K562 (cell line): ENCODE results near the gene CMTR2. TPM values are rescaled to one million over a fixed set of nuclear protein-coding genes. Genes with fewer than 3 reads are reported as not detected.

Source experiments
- ATAC-seq: fragments of 200-7000 bp; cut with Tn5 transposase; 3 replicates; pipeline ENCODE4 v1.9.1; 2020; ENCODE audit warnings: moderate library complexity
- BruUV-seq: library from RNA; stranded (reverse); fragments of 400-500 nt; replicated peaks from 2 replicates; lab custom pipeline; 2021; lab: Mats Ljungman, UMichigan
- CTCF ChIA-PET: fragments of 300-600 bp; formaldehyde crosslinking; extraction: SDS; loops from one replicate; lab custom pipeline; 2021; ENCODE audit warnings: low intra/inter-chr PET ratio; lab: Yijun Ruan, JAX
- POLR2A ChIA-PET: fragments of 300-600, 350-650 bp; sonication (Branson Sonifier 250); formaldehyde crosslinking; extraction: SDS; loops from one replicate; lab custom pipeline; 2021; ENCODE audit warnings: antibody characterized with exemption, inconsistent platforms; lab: Yijun Ruan, JAX
- DNase-seq, 4 experiments: peaks; one replicate each; pipeline versions ENCODE4 v3.0.0 to v3.0.0-alpha.2; 2011 to 2018; ENCODE audit warnings: low spot score in 3 of 4, mixed read lengths in 3 of 4; ENCODE audit errors: extremely low read depth in 1 of 4
- FAIRE-seq: peaks from 2 replicates; lab custom pipeline; 2011; peaks lifted over from hg19 to GRCh38; lab: Jason Lieb, UNC
- H2AFZ ChIP-seq: 2 replicates; pipeline ENCODE4 v1.6.0; 2011; ENCODE audit warnings: low read depth, low read length, control low read depth, inconsistent platforms
- H3K27ac ChIP-seq: fragments of 200-600 bp; 3 replicates; pipeline ENCODE4 v1.8.0; 2011; ENCODE audit warnings: low read depth, mild to moderate bottlenecking, control low read depth, inconsistent platforms, low read length, moderate library complexity, mixed read lengths; ENCODE audit errors: extremely low read depth
- H3K27me3 ChIP-seq, 2 experiments: fragments of 300-600 bp in 1 of 2; 2 replicates in 1 of 2; 3 replicates in 1 of 2; pipeline versions ENCODE4 v1.6.0 to v1.8.0; 2011; ENCODE audit warnings: inconsistent platforms in 2 of 2, low read length in 2 of 2, mild to moderate bottlenecking in 1 of 2, mixed read lengths in 1 of 2, moderate library complexity in 1 of 2; ENCODE audit not compliant: control insufficient read depth in 2 of 2, insufficient read depth in 2 of 2
- H3K36me3 ChIP-seq: fragments of 300-600 bp; 3 replicates; pipeline ENCODE4 v1.8.0; 2011; ENCODE audit warnings: mild to moderate bottlenecking, low read length, inconsistent platforms; ENCODE audit not compliant: control insufficient read depth, insufficient read depth
- H3K4me1 ChIP-seq, 2 experiments: fragments of 200-600 bp in 1 of 2; replicated peaks in 1 of 2; 2 replicates in 1 of 2; 3 replicates in 1 of 2; pipeline versions ENCODE4 v1.5.1 to v1.8.0; 2011; ENCODE audit warnings: inconsistent platforms in 2 of 2, low read length in 2 of 2, mild to moderate bottlenecking in 1 of 2, mixed read lengths in 1 of 2, moderate library complexity in 1 of 2; ENCODE audit not compliant: control insufficient read depth in 2 of 2, insufficient read depth in 2 of 2
- H3K4me2 ChIP-seq: 2 replicates; pipeline ENCODE4 v1.6.1; 2011; ENCODE audit warnings: low read length, control low read depth, inconsistent platforms, mixed read lengths; ENCODE audit not compliant: insufficient read depth
- H3K4me3 ChIP-seq: fragments of 200-600 bp; sonication (generic), shearing (Covaris generic); 2 replicates; pipeline ENCODE4 v1.5.1; 2016; ENCODE audit warnings: control low read depth, inconsistent platforms
- H3K79me2 ChIP-seq: fragments of 200-600 bp; 3 replicates; pipeline ENCODE4 v1.8.0; 2011; ENCODE audit warnings: low read length, inconsistent platforms; ENCODE audit not compliant: control insufficient read depth, insufficient read depth
- H3K9ac ChIP-seq, 2 experiments: 2 replicates each; pipeline versions ENCODE4 v1.6.0 to v1.6.1; 2011; ENCODE audit warnings: low read depth in 2 of 2, low read length in 2 of 2, control low read depth in 1 of 2, inconsistent platforms in 1 of 2, mild to moderate bottlenecking in 1 of 2, mixed read lengths in 1 of 2; ENCODE audit not compliant: insufficient read depth in 1 of 2
- H3K9me1 ChIP-seq: one replicate; pipeline ENCODE4 v1.6.0; 2011; ENCODE audit warnings: inconsistent platforms, mild to moderate bottlenecking, low read length, moderate library complexity; ENCODE audit not compliant: control insufficient read depth, insufficient read depth
- H3K9me3 ChIP-seq: replicated peaks from 2 replicates; pipeline ENCODE4 v1.5.1; 2011; ENCODE audit warnings: low read depth, low read length, inconsistent platforms; ENCODE audit not compliant: control insufficient read depth, insufficient read depth
- H4K20me1 ChIP-seq: replicated peaks from 2 replicates; pipeline ENCODE4 v1.6.1; 2011; ENCODE audit warnings: low read length, inconsistent platforms, mixed read lengths; ENCODE audit not compliant: control insufficient read depth, insufficient read depth
- ARID3B ChIP-seq: fragments of 250-450 bp; sonication (Bioruptor Pico); IDR thresholded peaks from 2 replicates; pipeline ENCODE4 v1.4.0; 2020; ENCODE audit warnings: borderline replicate concordance
- JUNB ChIP-seq: fragments of 450-650 bp; formaldehyde crosslinking; conservative IDR thresholded peaks from 2 replicates; pipeline ENCODE4 v1.4.0; 2020; ENCODE audit warnings: mild to moderate bottlenecking
- MEF2A ChIP-seq: IDR thresholded peaks from 2 replicates; pipeline ENCODE4 v1.6.1; 2011; ENCODE audit warnings: low read depth, mild to moderate bottlenecking, low read length, moderate library complexity; ENCODE audit not compliant: control insufficient read depth
- SMAD3 ChIP-seq: fragments of 450-650 bp; formaldehyde crosslinking; conservative IDR thresholded peaks from 2 replicates; pipeline ENCODE4 v1.4.0; 2020; ENCODE audit warnings: mild to moderate bottlenecking
- ZNF217 ChIP-seq: sonication (generic); formaldehyde crosslinking; IDR thresholded peaks from 2 replicates; pipeline ENCODE4 v1.8.0; 2022; ENCODE audit warnings: mild to moderate bottlenecking, missing genetic modification reagents
- ZNF384 ChIP-seq: IDR thresholded peaks from 2 replicates; pipeline ENCODE4 v1.6.1; 2012; ENCODE audit warnings: low read depth, low read length, improper control_type of control experiment
- ZNF589 ChIP-seq: fragments of 200-800 bp; sonication (Bioruptor generic); IDR thresholded peaks from 2 replicates; pipeline ENCODE4 v1.6.1; 2016; ENCODE audit warnings: low read depth, missing genetic modification characterization, missing compliant biosample characterization
- WGBS: fragments of 100-300 bp; shearing (Covaris generic); methylation state at CpG from one replicate; pipeline ENCODE4 v1.1.6; 2016; ENCODE audit warnings: low coverage, mixed read lengths; ENCODE audit not compliant: insufficient coverage; ENCODE audit errors: missing lambda C conversion rate; 5-methylcytosine and 5-hydroxymethylcytosine counted together
- in situ Hi-C: fragments of 300-500 bp; cut with MboI; formaldehyde crosslinking; loops from 4 replicates; pipeline ENCODE4 v1.15.0; 2018; ENCODE audit warnings: inconsistent platforms, mixed read lengths
- intact Hi-C: fragments of 100-400 bp; cut with micrococcal nuclease; formaldehyde crosslinking; loops from 2 replicates; pipeline ENCODE4 v1.14.2; 2022
- polyA plus RNA-seq, 8 experiments: library from polyadenylated mRNA; depleted of rRNA in 4 of 8; stranded (reverse) in 5 of 8; unstranded in 3 of 8; fragments of >200 nt; fragmentation: Nextera tagmentation in 2 of 8; fragmentation: Illumina TruSeq in 1 of 8; extraction: Ambion mirVana in 2 of 8; extraction: Trizol in 1 of 8; gene quantifications; 2 replicates each; pipeline versions ENCODE4 v1.2.1 to v1.2.3, GENCODE V29; 2011 to 2014; ENCODE audit warnings: inconsistent platforms in 1 of 8, missing spikeins in 1 of 8
- total RNA-seq, 7 experiments: library from RNA; depleted of rRNA in 6 of 7; stranded (reverse); fragments of >200 nt in 6 of 7; fragmentation: Illumina TruSeq in 2 of 7; extraction: Trizol in 2 of 7; gene quantifications; 2 replicates each; pipeline versions ENCODE4 v1.2.1 to v1.2.3, GENCODE V29; 2011 to 2021; ENCODE audit warnings: low replicate concordance in 1 of 7
- TF ChIP-seq, protein P1 (sequence below): fragments of 450-650 bp; IDR thresholded peaks from 2 replicates; pipeline ENCODE4 v1.7.1; 2018; ENCODE audit warnings: mild to moderate bottlenecking, low read depth; ENCODE audit not compliant: partially characterized antibody

The CMTR2 gene
- total and polyA plus RNA-seq, 9 of the 15 experiments (the other 6 are each of a cell fraction or from before 2014, with no cell fraction given): 4.6 to 24.8 (median 12.7) TPM

DNA sequence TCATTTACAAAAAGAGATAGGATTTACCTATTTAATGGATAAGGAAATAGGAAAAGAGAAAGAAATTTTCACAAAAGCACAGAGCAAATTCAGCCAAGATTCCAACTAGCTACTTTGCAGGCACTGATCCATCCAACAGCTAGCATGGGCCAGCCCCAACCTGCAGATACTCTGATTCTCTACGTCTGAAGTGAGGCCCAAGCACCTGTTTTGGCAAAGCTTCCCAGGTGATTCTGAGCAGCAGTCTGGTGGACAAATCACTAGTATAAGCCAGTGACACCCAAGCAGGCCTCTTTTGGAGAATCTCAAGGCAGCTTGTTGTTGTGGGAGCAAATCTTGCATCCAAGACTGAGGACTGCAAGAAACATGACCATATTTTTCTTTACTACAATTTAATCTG lies 48.4 kb upstream of the CMTR2 start:
- Histone ChIP-seq H3K9me3 (no peaks in the 10 kb centered on the region), H2AFZ (no peak overlapping the region), H3K9ac (no peak overlapping the region; a peak in 1 of 4 replicates), H3K4me1 (0 out of 5 replicates have a peak, but pooled peaks cover 0 to 4% of the 10 kb centered on the region in 2 experiments), H3K9me1 (no peaks in the 10 kb centered on the region), H3K4me3 (no peak overlapping the region), H3K36me3 (no peaks in the 10 kb centered on the region), H4K20me1 (no peaks in the 10 kb centered on the region), H3K79me2 (no peaks in the 10 kb centered on the region), H3K27ac (no peak overlapping the region), H3K4me2 (no peak overlapping the region), H3K27me3 (peaks cover 0 to 10% of the 10 kb centered on the region in 2 experiments; a peak in 3 of 5 replicates)
- ATAC-seq (no peak), FAIRE-seq (no peak), DNase-seq (no peak)
- no TSS peak for BruUV-seq
- ChIA-PET CTCF (no interaction called here), POLR2A (no interaction called here)
- TF ChIP-seq ZNF384 (no peak), ZNF589 (no peak), MEF2A (no peak), ZNF217 (no peak), JUNB (CRISPR knock-in tag) (no peak), SMAD3 (no peak), ARID3B (CRISPR knock-in tag) (no peak)
- TF ChIP-seq, protein P1, sequence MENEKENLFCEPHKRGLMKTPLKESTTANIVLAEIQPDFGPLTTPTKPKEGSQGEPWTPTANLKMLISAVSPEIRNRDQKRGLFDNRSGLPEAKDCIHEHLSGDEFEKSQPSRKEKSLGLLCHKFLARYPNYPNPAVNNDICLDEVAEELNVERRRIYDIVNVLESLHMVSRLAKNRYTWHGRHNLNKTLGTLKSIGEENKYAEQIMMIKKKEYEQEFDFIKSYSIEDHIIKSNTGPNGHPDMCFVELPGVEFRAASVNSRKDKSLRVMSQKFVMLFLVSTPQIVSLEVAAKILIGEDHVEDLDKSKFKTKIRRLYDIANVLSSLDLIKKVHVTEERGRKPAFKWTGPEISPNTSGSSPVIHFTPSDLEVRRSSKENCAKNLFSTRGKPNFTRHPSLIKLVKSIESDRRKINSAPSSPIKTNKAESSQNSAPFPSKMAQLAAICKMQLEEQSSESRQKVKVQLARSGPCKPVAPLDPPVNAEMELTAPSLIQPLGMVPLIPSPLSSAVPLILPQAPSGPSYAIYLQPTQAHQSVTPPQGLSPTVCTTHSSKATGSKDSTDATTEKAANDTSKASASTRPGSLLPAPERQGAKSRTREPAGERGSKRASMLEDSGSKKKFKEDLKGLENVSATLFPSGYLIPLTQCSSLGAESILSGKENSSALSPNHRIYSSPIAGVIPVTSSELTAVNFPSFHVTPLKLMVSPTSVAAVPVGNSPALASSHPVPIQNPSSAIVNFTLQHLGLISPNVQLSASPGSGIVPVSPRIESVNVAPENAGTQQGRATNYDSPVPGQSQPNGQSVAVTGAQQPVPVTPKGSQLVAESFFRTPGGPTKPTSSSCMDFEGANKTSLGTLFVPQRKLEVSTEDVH: no peak
- WGBS: 0% methylated on average over 1 of the region's 1 CpG
- intact Hi-C loops: no loop called here
- in situ Hi-C loops: no loop called here
